SK-N-SH (cell line): ENCODE measurements around the gene TEX264. TPM values are rescaled to one million over a fixed set of nuclear protein-coding genes. Genes with fewer than 3 reads are reported as not detected.

ENCODE experiments used
- CTCF ChIA-PET: fragments of 300-600, 350-600 bp; formaldehyde crosslinking; extraction: SDS; loops from one replicate; lab custom pipeline; 2021; lab: Yijun Ruan, JAX
- POLR2A ChIA-PET: fragments of 350-600 bp; sonication (Branson Sonifier 250); formaldehyde crosslinking; extraction: SDS; loops from one replicate; lab custom pipeline; 2020; ENCODE audit warnings: antibody characterized with exemption, inconsistent platforms; lab: Yijun Ruan, JAX
- DNase-seq: peaks from one replicate; pipeline ENCODE4 v3.0.0; 2012
- H2AFZ ChIP-seq: fragments of 200-600 bp; sonication (generic); 2 replicates; pipeline ENCODE4 v1.8.1; 2016; ENCODE audit warnings: antibody characterized with exemption, mild to moderate bottlenecking, low read depth
- H3F3A ChIP-seq: fragments of 200-600 bp; sonication (generic); replicated peaks from 2 replicates; pipeline ENCODE3; 2016; ENCODE audit warnings: antibody characterized with exemption, mild to moderate bottlenecking; ENCODE audit not compliant: insufficient read depth
- H3K27ac ChIP-seq, 2 experiments: fragments of 200-500 bp in 1 of 2; fragments of 200-600 bp in 1 of 2; sonication (Bioruptor generic) in 1 of 2; sonication (generic), shearing (Covaris generic) in 1 of 2; 2 replicates each; pipeline versions ENCODE4 v1.5.1 to v1.6.1; 2014 to 2016; ENCODE audit warnings: low read depth in 2 of 2, inconsistent platforms in 1 of 2, low read length in 1 of 2, mild to moderate bottlenecking in 1 of 2, mixed read lengths in 1 of 2
- H3K27me3 ChIP-seq: fragments of 200-600 bp; sonication (generic), shearing (Covaris generic); 2 replicates; pipeline ENCODE4 v1.6.1; 2016; ENCODE audit warnings: mixed run types; ENCODE audit not compliant: insufficient read depth
- H3K36me3 ChIP-seq, 2 experiments: fragments of 200-500 bp in 1 of 2; fragments of 200-600 bp in 1 of 2; sonication (Bioruptor generic) in 1 of 2; sonication (generic) in 1 of 2; replicated peaks in 1 of 2; 2 replicates each; pipeline versions ENCODE3 to v1.5.1; 2014 to 2016; ENCODE audit warnings: low read length in 1 of 2, mild to moderate bottlenecking in 1 of 2; ENCODE audit not compliant: insufficient read depth in 2 of 2, control insufficient read depth in 1 of 2
- H3K4me1 ChIP-seq, 2 experiments: fragments of 200-500 bp in 1 of 2; fragments of 200-600 bp in 1 of 2; sonication (Bioruptor generic) in 1 of 2; sonication (generic), shearing (Covaris generic) in 1 of 2; 2 replicates each; pipeline versions ENCODE4 v1.5.1 to v1.6.1; 2014 to 2016; ENCODE audit warnings: low read depth in 1 of 2, low read length in 1 of 2, mixed run types in 1 of 2; ENCODE audit not compliant: insufficient read depth in 2 of 2, control insufficient read depth in 1 of 2
- H3K4me2 ChIP-seq: fragments of 200-600 bp; sonication (generic), shearing (Covaris generic); 2 replicates; pipeline ENCODE4 v1.6.1; 2017; ENCODE audit warnings: mixed run types
- H3K4me3 ChIP-seq, 2 experiments: fragments of 200-500 bp in 1 of 2; fragments of 200-600 bp in 1 of 2; sonication (Bioruptor generic) in 1 of 2; sonication (generic), shearing (Covaris generic) in 1 of 2; 2 replicates each; pipeline versions ENCODE4 v1.5.1 to v1.8.1; 2014 to 2016; ENCODE audit warnings: low read depth in 2 of 2, inconsistent platforms in 1 of 2, low read length in 1 of 2, mild to moderate bottlenecking in 1 of 2, mixed read lengths in 1 of 2, moderate library complexity in 1 of 2
- H3K79me2 ChIP-seq: fragments of 200-600 bp; sonication (generic); 2 replicates; pipeline ENCODE4 v1.8.1; 2017; ENCODE audit warnings: mild to moderate bottlenecking; ENCODE audit not compliant: insufficient read depth
- H3K9ac ChIP-seq: fragments of 200-600 bp; sonication (generic); 2 replicates; pipeline ENCODE4 v1.6.1; 2017; ENCODE audit warnings: mixed run types
- H3K9me2 ChIP-seq: fragments of 200-600 bp; sonication (generic); 2 replicates; pipeline ENCODE4 v1.6.1; 2017; ENCODE audit warnings: mixed run types
- H3K9me3 ChIP-seq: fragments of 200-600 bp; sonication (generic); 2 replicates; pipeline ENCODE4 v1.6.1; 2017; ENCODE audit warnings: mixed run types, mild to moderate bottlenecking, moderate library complexity
- H4K20me1 ChIP-seq: fragments of 200-600 bp; sonication (generic); 2 replicates; pipeline ENCODE4 v1.6.1; 2017; ENCODE audit warnings: mild to moderate bottlenecking, mixed run types; ENCODE audit not compliant: insufficient read depth
- CHD2 ChIP-seq: fragments of 150-350 bp; IDR thresholded peaks from 2 replicates; pipeline ENCODE4 v1.6.1; 2018; ENCODE audit warnings: low read length; ENCODE audit not compliant: partially characterized antibody
- ELF1 ChIP-seq: IDR thresholded peaks from 2 replicates; pipeline ENCODE4 v1.4.0; 2012
- FOXJ3 ChIP-seq: sonication (generic); formaldehyde crosslinking; IDR thresholded peaks from 2 replicates; pipeline ENCODE4 v1.5.1; 2020; ENCODE audit warnings: mild to moderate bottlenecking, missing genetic modification reagents
- FOXM1 ChIP-seq: IDR thresholded peaks from 2 replicates; pipeline ENCODE4 v1.4.0; 2012; ENCODE audit warnings: low read depth, mild to moderate bottlenecking
- GABPA ChIP-seq: IDR thresholded peaks from 2 replicates; pipeline ENCODE4 v1.4.0; 2012; ENCODE audit warnings: low read depth, mild to moderate bottlenecking
- MEF2A ChIP-seq: IDR thresholded peaks from 2 replicates; pipeline ENCODE4 v1.4.0; 2012; ENCODE audit warnings: low read depth, borderline replicate concordance
- POLR2AphosphoS5 ChIP-seq: IDR thresholded peaks from 2 replicates; pipeline ENCODE4 v1.6.1; 2012; ENCODE audit warnings: low read depth, low read length
- RAD21 ChIP-seq: IDR thresholded peaks from 2 replicates; pipeline ENCODE4 v1.6.1; 2012; ENCODE audit warnings: mild to moderate bottlenecking, low read length
- RFX5 ChIP-seq: IDR thresholded peaks from 2 replicates; pipeline ENCODE4 v1.6.1; 2012; ENCODE audit warnings: mild to moderate bottlenecking, improper control_type of control experiment, low read length
- SMC3 ChIP-seq: IDR thresholded peaks from 2 replicates; pipeline ENCODE4 v1.6.1; 2012; ENCODE audit warnings: low read depth, low read length, improper control_type of control experiment
- TAF1 ChIP-seq: IDR thresholded peaks from 2 replicates; pipeline ENCODE4 v1.6.1; 2012; ENCODE audit warnings: low read depth, mild to moderate bottlenecking, low read length, moderate library complexity, borderline replicate concordance
- TCF12 ChIP-seq: IDR thresholded peaks from 2 replicates; pipeline ENCODE4 v1.4.0; 2012
- TEAD4 ChIP-seq: IDR thresholded peaks from 2 replicates; pipeline ENCODE4 v1.4.0; 2012; ENCODE audit warnings: mild to moderate bottlenecking, borderline replicate concordance; ENCODE audit not compliant: insufficient read depth
- YY1 ChIP-seq: IDR thresholded peaks from 2 replicates; pipeline ENCODE4 v1.4.0; 2012; ENCODE audit warnings: low read depth, mild to moderate bottlenecking
- WGBS: methylation state at CpG from one replicate; pipeline ENCODE4 v1.1.6; 2017; ENCODE audit warnings: low lambda C conversion rate; 5-methylcytosine and 5-hydroxymethylcytosine counted together
- polyA plus RNA-seq, 3 experiments: library from polyadenylated mRNA; depleted of rRNA; stranded (reverse); fragments of >200 nt; gene quantifications; 2 replicates each; pipeline ENCODE4 v1.2.3, GENCODE V29; 2012
- TF ChIP-seq, protein P1 (sequence below): IDR thresholded peaks from 2 replicates; pipeline ENCODE4 v1.4.0; 2012; ENCODE audit warnings: low read depth, borderline replicate concordance
- TF ChIP-seq, protein P2 (sequence below): fragments of 150-350 bp; IDR thresholded peaks from 2 replicates; pipeline ENCODE4 v1.6.1; 2016; ENCODE audit warnings: mild to moderate bottlenecking, low read depth, low read length
- TF ChIP-seq, protein P3 (sequence below): IDR thresholded peaks from 2 replicates; pipeline ENCODE4 v1.6.1; 2012; ENCODE audit warnings: mild to moderate bottlenecking, low read depth, low read length, moderate library complexity
- TF ChIP-seq, protein P4 (sequence below): IDR thresholded peaks from 2 replicates; pipeline ENCODE4 v1.4.0; 2012; ENCODE audit warnings: low read depth

Gene TEX264
- polyA plus RNA-seq, 1 of the 3 experiments (the other 2 are of a cell fraction): 82.1 TPM

DNA sequence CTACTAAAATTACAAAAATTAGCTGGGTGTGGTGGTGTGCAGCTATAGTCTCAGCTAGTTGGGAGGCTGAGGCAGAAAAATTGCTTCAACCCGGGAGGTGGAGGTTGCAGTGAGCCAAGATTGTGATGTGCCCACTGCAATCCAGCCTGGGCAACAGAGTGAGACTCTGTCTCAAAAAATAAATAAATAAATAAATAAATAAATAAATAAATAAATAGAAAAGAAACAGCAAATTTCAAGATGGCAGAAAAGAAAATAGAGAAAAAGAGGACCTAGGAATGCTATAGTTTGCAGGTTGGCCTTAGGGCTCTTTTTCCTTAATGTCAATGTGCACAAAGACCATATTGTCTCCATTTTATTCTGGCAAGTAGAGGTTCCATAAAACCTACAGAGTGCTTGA, 79.8 kb downstream of the TEX264 start:
- ChIA-PET POLR2A (no interaction called here), CTCF (interaction anchor here (2.0 kb wide), 1 partner anchor 32 kb away, joined by 5 read pairs; no protein-coding TSS in a partner anchor)
- Histone ChIP-seq H3K9me3 (no peaks in the 10 kb centered on the region), H3K27ac (no peak overlapping the region), H4K20me1 (no peaks in the 10 kb centered on the region), H3K9ac (no peak overlapping the region), H3K4me1 (no peaks in the 10 kb centered on the region), H3K9me2 (no peaks in the 10 kb centered on the region), H3K36me3 (no peaks in the 10 kb centered on the region), H3K79me2 (no peaks in the 10 kb centered on the region), H3K27me3 (no peaks in the 10 kb centered on the region), H3K4me3 (no peak overlapping the region), H2AFZ (no peak overlapping the region), H3K4me2 (no peak overlapping the region), H3F3A (no peaks in the 10 kb centered on the region)
- TF ChIP-seq, protein P1, sequence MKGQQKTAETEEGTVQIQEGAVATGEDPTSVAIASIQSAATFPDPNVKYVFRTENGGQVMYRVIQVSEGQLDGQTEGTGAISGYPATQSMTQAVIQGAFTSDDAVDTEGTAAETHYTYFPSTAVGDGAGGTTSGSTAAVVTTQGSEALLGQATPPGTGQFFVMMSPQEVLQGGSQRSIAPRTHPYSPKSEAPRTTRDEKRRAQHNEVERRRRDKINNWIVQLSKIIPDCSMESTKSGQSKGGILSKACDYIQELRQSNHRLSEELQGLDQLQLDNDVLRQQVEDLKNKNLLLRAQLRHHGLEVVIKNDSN: no peak
- TF ChIP-seq FOXM1 (no peak), TEAD4 (no peak), MEF2A (no peak), TAF1 (no peak), POLR2AphosphoS5 (no peak), RFX5 (no peak), CHD2 (no peak), RAD21 (no peak), ELF1 (no peak), TCF12 (no peak), GABPA (no peak), FOXJ3 (no peak), YY1 (no peak), SMC3 (no peak)
- TF ChIP-seq, protein P2, sequence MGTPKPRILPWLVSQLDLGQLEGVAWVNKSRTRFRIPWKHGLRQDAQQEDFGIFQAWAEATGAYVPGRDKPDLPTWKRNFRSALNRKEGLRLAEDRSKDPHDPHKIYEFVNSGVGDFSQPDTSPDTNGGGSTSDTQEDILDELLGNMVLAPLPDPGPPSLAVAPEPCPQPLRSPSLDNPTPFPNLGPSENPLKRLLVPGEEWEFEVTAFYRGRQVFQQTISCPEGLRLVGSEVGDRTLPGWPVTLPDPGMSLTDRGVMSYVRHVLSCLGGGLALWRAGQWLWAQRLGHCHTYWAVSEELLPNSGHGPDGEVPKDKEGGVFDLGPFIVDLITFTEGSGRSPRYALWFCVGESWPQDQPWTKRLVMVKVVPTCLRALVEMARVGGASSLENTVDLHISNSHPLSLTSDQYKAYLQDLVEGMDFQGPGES: no peak
- TF ChIP-seq, protein P3, sequence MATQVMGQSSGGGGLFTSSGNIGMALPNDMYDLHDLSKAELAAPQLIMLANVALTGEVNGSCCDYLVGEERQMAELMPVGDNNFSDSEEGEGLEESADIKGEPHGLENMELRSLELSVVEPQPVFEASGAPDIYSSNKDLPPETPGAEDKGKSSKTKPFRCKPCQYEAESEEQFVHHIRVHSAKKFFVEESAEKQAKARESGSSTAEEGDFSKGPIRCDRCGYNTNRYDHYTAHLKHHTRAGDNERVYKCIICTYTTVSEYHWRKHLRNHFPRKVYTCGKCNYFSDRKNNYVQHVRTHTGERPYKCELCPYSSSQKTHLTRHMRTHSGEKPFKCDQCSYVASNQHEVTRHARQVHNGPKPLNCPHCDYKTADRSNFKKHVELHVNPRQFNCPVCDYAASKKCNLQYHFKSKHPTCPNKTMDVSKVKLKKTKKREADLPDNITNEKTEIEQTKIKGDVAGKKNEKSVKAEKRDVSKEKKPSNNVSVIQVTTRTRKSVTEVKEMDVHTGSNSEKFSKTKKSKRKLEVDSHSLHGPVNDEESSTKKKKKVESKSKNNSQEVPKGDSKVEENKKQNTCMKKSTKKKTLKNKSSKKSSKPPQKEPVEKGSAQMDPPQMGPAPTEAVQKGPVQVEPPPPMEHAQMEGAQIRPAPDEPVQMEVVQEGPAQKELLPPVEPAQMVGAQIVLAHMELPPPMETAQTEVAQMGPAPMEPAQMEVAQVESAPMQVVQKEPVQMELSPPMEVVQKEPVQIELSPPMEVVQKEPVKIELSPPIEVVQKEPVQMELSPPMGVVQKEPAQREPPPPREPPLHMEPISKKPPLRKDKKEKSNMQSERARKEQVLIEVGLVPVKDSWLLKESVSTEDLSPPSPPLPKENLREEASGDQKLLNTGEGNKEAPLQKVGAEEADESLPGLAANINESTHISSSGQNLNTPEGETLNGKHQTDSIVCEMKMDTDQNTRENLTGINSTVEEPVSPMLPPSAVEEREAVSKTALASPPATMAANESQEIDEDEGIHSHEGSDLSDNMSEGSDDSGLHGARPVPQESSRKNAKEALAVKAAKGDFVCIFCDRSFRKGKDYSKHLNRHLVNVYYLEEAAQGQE: no peak
- TF ChIP-seq, protein P4, sequence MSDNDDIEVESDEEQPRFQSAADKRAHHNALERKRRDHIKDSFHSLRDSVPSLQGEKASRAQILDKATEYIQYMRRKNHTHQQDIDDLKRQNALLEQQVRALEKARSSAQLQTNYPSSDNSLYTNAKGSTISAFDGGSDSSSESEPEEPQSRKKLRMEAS: no peak
- DNase-seq: no peak
- 59% methylated on average over 1 of the region's 1 CpG for WGBS
